Lower leg skin (tissue), 4 donors: ENCODE data around the gene ATOH8. TPM values are rescaled to one million over a fixed set of nuclear protein-coding genes. Genes with fewer than 3 reads are reported as not detected.

ENCODE experiments used
- DNase-seq, 2 donors: peaks; one replicate each; pipeline ENCODE4 v3.0.0-alpha.2; 2019; ENCODE audit warnings: low spot score in 2 of 2
- H3K4me3 ChIP-seq: fragments of 200-600 bp; sonication (generic); 2 replicates; pipeline ENCODE4 v1.5.1; 2017; ENCODE audit warnings: mild to moderate bottlenecking, low read depth; ENCODE audit not compliant: poor library complexity, severe bottlenecking
- POLR2A ChIP-seq, 2 donors: fragments of 450-650 bp; IDR thresholded peaks; one replicate each; pipeline ENCODE4 v1.6.1; 2016 to 2017; ENCODE audit warnings: antibody characterized with exemption in 2 of 2, mild to moderate bottlenecking in 1 of 2, moderate library complexity in 1 of 2
- WGBS, 2 donors: methylation state at CpG; one replicate each; pipeline ENCODE4 v1.1.5; 2018; 5-methylcytosine and 5-hydroxymethylcytosine counted together
- intact Hi-C: fragments of 100-400 bp; cut with DNase I; formaldehyde crosslinking; loops from one replicate; pipeline ENCODE4 v1.15.0; 2023; ENCODE audit warnings: low total_unique reads
- total RNA-seq, 4 donors: library from RNA; depleted of rRNA; stranded (reverse); fragments of >200 nt; gene quantifications; one replicate each; pipeline ENCODE4 v1.1.0, GENCODE V29; 2016
- TF ChIP-seq, protein P1 (sequence below), 3 donors: fragments of 450-650 bp; IDR thresholded peaks; one replicate each; pipeline ENCODE4 v1.5.1; 2016; ENCODE audit warnings: antibody characterized with exemption in 3 of 3, mild to moderate bottlenecking in 3 of 3, moderate library complexity in 2 of 3

ATOH8 gene
- total RNA-seq, 4 donors from 2014 or later, result 27.3 to 79.8 (median 33.7) TPM

DNA sequence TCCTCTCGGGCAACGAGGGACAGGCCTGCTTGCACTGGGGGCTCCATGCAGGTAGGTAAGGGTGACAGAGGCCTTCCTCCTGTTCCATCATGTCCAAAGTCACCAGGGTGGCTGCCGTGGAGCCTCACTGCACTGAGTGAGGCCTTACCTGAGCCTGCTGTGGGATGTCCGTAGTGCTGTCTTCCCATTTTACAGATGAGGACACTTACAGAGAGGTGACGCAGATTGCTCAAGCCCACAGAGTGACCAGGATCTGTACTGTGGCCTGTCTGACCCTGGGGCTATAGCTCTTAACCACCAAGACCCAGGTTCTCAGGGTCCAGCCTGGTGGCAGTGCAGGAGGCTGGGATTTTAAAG lies 5.4 kb downstream of the ATOH8 start:
- no peak overlapping the region for H3K4me3 ChIP-seq
- no peak for DNase-seq
- intact Hi-C loops, result loop anchor here (10.0 kb wide), 1 partner anchor 56 kb away; no protein-coding TSS in a partner anchor
- WGBS, 2 donors, result 94 to 97% methylated on average over 5 of the region's 5 CpGs
- TF ChIP-seq POLR2A (IDR thresholded peaks at IDR 0.05), result no peak
- TF ChIP-seq, protein P1, sequence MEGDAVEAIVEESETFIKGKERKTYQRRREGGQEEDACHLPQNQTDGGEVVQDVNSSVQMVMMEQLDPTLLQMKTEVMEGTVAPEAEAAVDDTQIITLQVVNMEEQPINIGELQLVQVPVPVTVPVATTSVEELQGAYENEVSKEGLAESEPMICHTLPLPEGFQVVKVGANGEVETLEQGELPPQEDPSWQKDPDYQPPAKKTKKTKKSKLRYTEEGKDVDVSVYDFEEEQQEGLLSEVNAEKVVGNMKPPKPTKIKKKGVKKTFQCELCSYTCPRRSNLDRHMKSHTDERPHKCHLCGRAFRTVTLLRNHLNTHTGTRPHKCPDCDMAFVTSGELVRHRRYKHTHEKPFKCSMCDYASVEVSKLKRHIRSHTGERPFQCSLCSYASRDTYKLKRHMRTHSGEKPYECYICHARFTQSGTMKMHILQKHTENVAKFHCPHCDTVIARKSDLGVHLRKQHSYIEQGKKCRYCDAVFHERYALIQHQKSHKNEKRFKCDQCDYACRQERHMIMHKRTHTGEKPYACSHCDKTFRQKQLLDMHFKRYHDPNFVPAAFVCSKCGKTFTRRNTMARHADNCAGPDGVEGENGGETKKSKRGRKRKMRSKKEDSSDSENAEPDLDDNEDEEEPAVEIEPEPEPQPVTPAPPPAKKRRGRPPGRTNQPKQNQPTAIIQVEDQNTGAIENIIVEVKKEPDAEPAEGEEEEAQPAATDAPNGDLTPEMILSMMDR (IDR thresholded peaks at IDR 0.05), result no peak

DNA sequence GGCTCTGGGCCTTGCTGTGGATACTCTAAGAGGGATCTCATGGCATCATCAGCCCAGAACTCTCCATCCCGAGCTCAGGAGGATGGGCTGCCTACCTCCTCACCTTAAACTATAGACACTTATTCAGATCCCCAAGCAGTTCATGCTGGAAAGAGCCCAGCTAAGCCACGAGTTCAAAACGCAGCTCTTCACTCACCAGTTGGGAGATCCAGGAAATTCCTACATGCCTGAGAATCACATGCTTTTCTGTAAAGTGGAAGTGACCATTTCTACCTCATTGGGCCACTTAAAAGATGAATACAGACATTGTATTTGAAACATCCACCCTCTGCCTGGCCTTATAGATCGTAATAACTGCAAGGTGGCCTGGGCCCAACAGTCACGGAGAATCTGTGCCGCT lies 6.6 kb downstream of the ATOH8 start:
- H3K4me3 ChIP-seq, result no peak overlapping the region
- WGBS, 2 donors, result 67 to 82% methylated on average over 6 of the region's 6 CpGs
- DNase-seq, result no peak
- TF ChIP-seq, protein P1 (IDR thresholded peaks at IDR 0.05), result no peak
- no peak for TF ChIP-seq POLR2A (IDR thresholded peaks at IDR 0.05)
- intact Hi-C loops, result no loop called here

DNA sequence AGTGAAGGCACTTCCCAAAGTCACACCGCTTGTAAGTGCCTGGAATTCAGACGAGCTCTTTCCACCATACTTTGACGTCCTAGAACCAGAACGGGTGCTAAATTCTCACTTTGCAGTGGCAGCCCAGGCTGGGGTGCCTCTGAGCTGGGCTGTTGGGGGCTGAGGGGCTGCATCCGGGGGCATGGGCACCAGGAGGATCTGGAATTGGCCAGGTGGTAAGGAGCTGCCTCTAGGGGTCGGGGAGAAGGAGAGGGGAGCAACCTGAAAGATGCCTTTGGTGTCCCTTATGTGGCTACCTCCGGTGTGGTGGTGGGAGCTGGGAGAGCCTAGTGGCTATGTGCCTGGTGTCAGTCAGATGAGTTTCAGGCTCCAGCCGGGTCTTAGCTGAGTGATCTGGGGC lies 7.1 kb downstream of the ATOH8 start:
- WGBS, 2 donors, result 88 to 91% methylated on average over 8 of the region's 8 CpGs
- DNase-seq, result no peak
- intact Hi-C loops, result no loop called here
- TF ChIP-seq, protein P1 (IDR thresholded peaks at IDR 0.05), result no peak
- TF ChIP-seq POLR2A (IDR thresholded peaks at IDR 0.05), result no peak
- H3K4me3 ChIP-seq, result no peak overlapping the region

DNA sequence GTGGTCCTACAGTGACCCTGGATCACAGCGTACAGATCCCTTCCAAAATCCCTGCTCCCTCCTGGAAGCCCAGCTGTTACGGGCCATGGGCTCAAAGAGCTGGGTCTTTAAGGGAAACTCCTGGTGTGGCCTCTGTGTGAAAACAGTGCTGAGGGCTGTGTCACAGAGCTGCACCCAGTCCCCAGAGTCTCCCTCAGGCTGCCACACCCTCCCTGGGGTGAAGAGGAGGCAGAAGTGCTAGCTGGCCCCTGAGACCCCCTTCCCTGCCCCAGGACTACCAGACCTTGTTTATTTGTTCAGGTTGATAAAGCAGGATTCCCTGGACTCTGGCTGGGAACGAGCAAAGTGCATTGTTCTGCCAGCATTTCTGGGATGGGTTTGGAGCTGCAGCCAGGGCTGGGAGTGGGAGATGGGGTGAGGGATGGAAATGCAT lies 7.7 kb downstream of the ATOH8 start:
- no peak for TF ChIP-seq POLR2A (IDR thresholded peaks at IDR 0.05)
- TF ChIP-seq, protein P1 (IDR thresholded peaks at IDR 0.05), result no peak
- H3K4me3 ChIP-seq, result no peak overlapping the region
- intact Hi-C loops, result no loop called here
- no peak for DNase-seq
- WGBS, 2 donors, result 68 to 85% methylated on average over 3 of the region's 3 CpGs

DNA sequence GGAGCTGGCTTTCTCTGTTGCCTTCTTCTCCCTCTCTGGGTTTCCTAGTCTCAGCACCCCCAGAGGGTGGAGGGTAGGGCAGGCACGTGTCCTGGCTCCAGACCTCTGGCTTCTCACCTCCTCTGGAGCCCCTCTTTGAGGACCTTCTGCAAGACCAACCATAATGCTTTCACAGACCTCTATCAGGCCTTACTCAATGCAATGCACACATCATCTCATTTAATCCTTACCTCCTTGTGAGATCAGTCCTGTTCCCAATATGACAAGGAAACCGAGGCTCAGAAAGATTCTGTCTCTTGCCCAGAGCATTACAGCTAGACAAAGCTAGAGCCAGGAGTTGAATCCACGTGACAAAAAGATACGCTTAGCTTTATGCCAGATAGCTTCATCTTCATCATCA lies 8.2 kb downstream of the ATOH8 start:
- DNase-seq, result no peak
- no peak overlapping the region for H3K4me3 ChIP-seq
- WGBS, 2 donors, result 80 to 90% methylated on average over 4 of the region's 4 CpGs
- intact Hi-C loops, result no loop called here
- TF ChIP-seq POLR2A (IDR thresholded peaks at IDR 0.05), result no peak

DNA sequence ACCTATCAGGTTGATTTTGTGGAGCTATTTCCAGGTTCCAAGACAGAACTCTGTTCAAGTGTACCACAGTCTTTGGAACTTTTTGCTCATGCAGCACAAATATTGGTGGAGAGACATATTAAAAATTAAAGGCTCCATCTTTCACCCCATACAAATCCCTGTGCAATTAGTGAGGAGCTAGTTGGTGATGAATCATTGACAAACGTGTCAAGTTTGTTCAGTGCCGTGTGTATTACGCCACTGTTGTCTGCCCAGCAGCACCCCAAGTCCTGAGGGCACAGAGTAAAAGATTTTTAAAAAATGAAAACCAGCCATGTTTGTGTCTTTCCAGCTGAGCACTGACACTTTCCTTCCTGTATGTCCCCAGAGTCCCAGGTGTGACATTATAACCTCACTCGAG lies 9.3 kb downstream of the ATOH8 start:
- no peak for DNase-seq
- no peak overlapping the region for H3K4me3 ChIP-seq
- intact Hi-C loops, result no loop called here
- TF ChIP-seq, protein P1 (IDR thresholded peaks at IDR 0.05), result no peak
- no peak for TF ChIP-seq POLR2A (IDR thresholded peaks at IDR 0.05)
- WGBS, 2 donors, result 52 to 62% methylated on average over 4 of the region's 4 CpGs
